Measurements from ENCODE around the gene DGCR2.

GRCh38 chr22:19039796-19040280 is 82.4 kb downstream of the DGCR2 start:
- no peak for TF ChIP-seq POLR2A (IDR thresholded peaks at IDR 0.05)
- no peak for TF ChIP-seq CTCF (IDR thresholded peaks at IDR 0.05)
- no peak for TF ChIP-seq EP300 (IDR thresholded peaks at IDR 0.05)
- TF ChIP-seq POLR2AphosphoS5 (IDR thresholded peaks at IDR 0.05), result no peak
